LNCAP (cell line): ENCODE results near the gene GNB3.

Experiments
- TF ChIP-seq, protein P1 (sequence below): fragments of 450-650 bp; IDR thresholded peaks from 2 replicates; pipeline ENCODE4 v1.5.1; 2017; ENCODE audit warnings: mild to moderate bottlenecking

Gene GNB3

DNA sequence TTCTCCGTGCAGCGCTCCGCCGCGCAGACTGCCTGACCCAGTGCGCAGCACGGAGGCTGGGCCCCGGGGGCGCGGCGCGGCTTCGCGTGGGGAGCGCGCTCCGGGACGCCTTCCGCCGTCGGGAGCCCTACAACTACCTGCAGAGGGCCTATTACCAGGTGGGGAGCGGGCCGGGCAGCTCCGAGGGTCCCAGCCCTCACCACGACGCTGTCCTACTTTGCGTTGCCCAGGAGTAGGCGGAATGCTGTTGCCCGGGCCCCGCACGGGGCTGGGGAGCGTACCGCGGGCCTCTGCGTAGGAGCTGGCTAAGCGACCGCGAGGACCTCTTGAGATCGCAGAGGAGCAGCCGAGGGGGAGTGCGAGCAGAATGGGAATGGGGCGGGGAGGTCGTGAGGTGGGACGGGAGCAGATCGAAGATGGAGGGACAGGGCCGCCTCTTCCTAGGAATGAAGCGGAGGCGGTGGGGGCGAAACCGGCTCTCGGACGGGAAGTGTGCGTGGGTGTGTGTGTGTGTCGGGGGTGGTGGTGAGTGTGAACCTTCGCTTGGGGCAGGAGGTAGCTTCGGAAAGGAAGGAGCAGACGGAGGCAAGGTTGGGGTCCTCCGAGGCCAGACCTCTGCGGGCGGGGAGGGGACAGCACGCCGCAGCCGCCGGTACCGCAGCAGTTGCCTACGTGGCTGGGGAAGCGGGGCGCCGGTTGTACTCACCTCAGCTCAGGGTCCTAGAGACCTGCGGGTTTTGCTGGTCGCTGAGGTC, 11.8 kb upstream of the GNB3 start:
- TF ChIP-seq, protein P1, sequence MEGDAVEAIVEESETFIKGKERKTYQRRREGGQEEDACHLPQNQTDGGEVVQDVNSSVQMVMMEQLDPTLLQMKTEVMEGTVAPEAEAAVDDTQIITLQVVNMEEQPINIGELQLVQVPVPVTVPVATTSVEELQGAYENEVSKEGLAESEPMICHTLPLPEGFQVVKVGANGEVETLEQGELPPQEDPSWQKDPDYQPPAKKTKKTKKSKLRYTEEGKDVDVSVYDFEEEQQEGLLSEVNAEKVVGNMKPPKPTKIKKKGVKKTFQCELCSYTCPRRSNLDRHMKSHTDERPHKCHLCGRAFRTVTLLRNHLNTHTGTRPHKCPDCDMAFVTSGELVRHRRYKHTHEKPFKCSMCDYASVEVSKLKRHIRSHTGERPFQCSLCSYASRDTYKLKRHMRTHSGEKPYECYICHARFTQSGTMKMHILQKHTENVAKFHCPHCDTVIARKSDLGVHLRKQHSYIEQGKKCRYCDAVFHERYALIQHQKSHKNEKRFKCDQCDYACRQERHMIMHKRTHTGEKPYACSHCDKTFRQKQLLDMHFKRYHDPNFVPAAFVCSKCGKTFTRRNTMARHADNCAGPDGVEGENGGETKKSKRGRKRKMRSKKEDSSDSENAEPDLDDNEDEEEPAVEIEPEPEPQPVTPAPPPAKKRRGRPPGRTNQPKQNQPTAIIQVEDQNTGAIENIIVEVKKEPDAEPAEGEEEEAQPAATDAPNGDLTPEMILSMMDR = no peak

DNA sequence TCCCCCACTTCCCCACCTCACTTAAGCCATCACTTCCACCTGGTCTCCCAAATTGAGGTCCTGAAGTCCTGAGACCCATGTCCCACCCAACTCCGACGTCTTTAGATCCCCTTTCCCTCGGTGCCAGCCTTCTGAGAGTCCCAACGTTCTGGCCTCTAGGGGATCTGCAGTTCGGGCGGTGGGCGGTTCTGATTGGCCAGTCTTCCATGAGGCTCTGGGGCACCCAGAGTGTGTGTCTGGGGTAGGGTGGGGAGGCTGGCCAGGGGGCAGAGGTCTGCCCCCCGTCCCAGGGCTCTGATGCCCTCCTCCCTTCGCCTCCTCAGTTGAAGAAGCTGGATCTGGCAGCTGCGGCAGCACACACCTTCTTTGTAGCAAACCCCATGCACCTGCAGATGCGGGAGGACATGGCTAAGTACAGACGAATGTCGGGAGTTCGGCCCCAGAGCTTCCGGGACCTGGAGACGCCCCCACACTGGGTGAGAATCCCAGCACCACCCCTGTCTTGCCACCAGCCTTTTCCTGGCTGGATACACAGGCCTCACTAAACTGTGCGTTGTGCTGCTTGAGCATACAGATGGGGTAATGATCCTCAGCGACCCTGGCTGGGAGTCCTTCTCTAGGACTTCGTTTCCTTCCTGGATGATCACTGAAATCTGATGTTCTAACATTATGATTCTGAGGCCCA, 11.0 kb upstream of the GNB3 start:
- TF ChIP-seq, protein P1 = no peak

DNA sequence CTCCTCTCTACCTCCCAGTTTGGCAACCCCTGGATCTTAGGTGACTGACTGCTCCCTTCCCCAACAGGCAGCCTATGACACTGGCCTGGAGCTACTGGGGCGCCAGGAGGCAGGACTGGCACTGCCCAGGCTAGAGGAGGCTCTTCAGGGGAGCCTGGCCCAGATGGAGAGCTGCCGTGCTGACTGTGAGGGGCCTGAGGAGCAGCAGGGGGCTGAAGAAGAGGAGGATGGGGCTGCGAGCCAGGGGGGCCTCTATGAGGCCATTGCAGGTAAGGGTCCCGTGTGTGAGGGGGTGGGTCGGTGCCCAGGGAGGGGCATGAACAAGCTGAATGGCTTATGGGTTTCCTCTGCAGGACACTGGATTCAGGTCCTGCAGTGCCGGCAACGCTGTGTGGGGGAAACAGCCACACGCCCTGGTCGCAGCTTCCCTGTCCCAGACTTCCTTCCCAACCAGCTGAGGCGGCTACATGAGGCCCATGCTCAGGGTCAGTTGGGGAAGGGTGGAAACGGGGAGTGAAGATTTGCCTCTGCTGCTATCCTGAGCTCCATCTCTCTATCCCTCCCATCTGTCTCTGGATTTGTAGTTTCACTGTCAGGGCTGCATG, 10.3 kb upstream of the GNB3 start:
- TF ChIP-seq, protein P1 = no peak

DNA sequence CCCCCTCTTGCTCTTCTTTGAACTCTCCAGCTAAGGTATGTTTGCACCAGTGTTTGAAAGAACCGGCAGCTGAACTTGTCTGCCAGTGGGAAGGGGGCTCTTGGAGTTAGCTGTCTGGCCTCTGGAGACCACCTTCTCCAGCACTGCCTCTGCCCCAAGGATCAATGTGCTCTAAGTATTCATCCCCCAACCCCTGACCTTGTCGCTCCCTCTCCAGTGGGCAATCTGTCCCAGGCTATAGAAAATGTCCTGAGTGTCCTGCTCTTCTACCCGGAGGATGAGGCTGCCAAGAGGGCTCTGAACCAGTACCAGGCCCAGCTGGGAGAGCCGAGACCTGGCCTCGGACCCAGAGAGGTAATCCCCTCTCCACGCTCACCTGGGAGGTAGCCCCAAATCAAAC, 9.7 kb upstream of the GNB3 start:
- TF ChIP-seq, protein P1 = no peak

DNA sequence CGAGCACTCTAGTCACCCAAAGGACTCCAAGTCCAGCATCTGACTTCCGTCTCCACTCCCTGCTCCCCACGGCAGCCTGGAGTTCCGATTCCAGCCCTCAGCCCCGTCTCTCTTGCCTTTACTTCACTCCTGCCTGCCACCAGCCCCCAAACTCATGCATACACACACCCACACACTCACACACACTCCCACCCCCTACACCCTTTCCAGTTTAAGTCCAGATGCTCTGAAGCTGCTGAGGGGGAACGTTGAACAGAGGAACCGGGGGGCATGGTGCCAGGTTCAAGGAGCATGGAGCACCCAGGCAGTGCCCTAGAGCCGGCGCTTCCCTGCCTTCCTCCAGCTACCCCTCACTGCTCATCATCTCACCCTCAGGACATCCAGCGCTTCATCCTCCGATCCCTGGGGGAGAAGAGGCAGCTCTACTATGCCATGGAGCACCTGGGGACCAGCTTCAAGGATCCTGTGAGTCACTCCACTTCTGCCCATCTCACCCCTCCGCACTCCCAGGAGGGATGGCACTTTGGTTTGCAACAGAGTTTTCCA, 9.2 kb upstream of the GNB3 start:
- TF ChIP-seq, protein P1 = no peak

DNA sequence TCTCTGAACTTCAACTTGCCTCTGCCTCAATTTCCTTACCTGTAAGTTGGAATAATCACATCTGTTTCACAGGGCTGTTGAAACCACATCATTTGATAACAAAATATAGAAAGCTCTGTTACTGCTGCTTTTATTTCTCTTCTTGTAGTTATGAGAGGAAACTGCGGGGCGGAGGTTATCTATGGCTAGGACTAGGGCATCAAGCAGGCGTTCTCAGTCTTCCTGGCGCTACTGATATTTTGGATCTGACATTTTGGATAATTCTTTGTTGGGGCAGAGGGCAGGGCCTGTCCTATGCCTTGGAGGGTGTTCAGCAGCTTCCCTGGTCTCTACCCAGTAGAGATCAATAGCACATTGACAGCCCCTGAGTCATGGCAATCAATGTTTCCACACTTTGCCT, 8.6 kb upstream of the GNB3 start:
- TF ChIP-seq, protein P1 = no peak

DNA sequence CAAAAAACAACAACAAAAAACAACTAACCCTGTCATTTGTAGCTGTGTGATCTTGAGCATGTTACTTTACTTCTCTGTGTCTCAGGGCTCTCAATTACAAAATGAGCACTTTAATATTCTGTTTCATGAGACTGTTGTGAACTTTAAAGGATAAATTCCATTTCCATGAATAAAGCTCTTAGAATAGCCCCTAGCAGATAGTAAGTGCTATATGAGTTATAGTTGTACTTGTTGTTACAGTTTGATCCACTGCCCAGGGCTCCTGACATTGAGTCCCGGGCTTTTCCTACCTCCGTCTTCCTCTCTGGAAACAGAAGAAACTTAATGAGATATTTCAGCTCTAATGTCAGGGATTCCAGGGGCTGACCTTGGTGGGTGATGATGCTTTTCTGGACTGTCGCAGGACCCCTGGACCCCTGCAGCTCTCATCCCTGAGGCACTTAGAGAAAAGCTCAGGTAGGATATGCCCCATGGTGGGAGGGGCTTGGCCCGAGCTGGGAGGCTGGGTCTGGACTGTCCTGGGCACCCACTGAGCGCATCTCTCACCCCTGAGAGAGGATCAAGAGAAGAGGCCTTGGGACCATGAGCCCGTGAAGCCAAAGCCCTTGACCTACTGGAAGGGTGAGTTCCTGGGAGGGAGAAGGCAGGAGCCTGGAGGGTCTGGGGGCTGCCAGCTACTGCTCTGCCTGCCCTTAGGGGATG, 7.4 kb upstream of the GNB3 start:
- TF ChIP-seq, protein P1 = no peak
